GM13976 (cell line): ENCODE data around the gene CNKSR3.

Experiments used
- DNase-seq: peaks from one replicate; pipeline ENCODE4 v3.0.0; 2012; ENCODE audit warnings: low spot score
- CTCF ChIP-seq: IDR thresholded peaks from 2 replicates; pipeline ENCODE4 v1.5.1; 2012; ENCODE audit warnings: borderline replicate concordance, mild to moderate bottlenecking; ENCODE audit not compliant: insufficient read depth; ENCODE audit errors: extremely low read depth, missing control alignments, control extremely low read depth
- in situ Hi-C: fragments of 300-500 bp; cut with MboI; formaldehyde crosslinking; loops from one replicate; pipeline ENCODE4 v1.12.0; 2022; ENCODE audit warnings: low sequenced_read_pairs, mixed read lengths, inconsistent platforms; ENCODE audit not compliant: unreplicated experiment

CNKSR3 gene

GRCh38 chr6:154469306-154469935, 41.1 kb downstream of the CNKSR3 start:
- no peak for DNase-seq
- in situ Hi-C loops: no loop called here
- TF ChIP-seq CTCF: no peak

- in situ Hi-C loops: no loop called here
- DNase-seq: no peak
- no peak for TF ChIP-seq CTCF
Measured at GRCh38 chr6:154468760-154469159, 41.7 kb downstream of the CNKSR3 start.

- in situ Hi-C loops: no loop called here
- no peak for DNase-seq
- no peak for TF ChIP-seq CTCF
Measured at GRCh38 chr6:154466971-154467679, 43.4 kb downstream of the CNKSR3 start.

- TF ChIP-seq CTCF: no peak
Measured at GRCh38 chr6:154466139-154466538, 44.3 kb downstream of the CNKSR3 start.

GRCh38 chr6:154463573-154464419, 46.7 kb downstream of the CNKSR3 start:
- no peak for TF ChIP-seq CTCF
- in situ Hi-C loops: no loop called here
- DNase-seq: no peak

More at GRCh38 chr6:154466139-154466538, 44.3 kb downstream of the CNKSR3 start:
- in situ Hi-C loops: no loop called here
- DNase-seq: no peak

- DNase-seq: no peak
- in situ Hi-C loops: no loop called here
- TF ChIP-seq CTCF: no peak
Measured at GRCh38 chr6:154462425-154462824, 48.1 kb downstream of the CNKSR3 start.
